ENCODE measurements around the gene MAP9.
"Not testable (repeated sequence)": the region's sequence is repeated elsewhere in the genome, so short reads cannot be mapped to it uniquely, and the experiment has no call there.

Gene MAP9

DNA sequence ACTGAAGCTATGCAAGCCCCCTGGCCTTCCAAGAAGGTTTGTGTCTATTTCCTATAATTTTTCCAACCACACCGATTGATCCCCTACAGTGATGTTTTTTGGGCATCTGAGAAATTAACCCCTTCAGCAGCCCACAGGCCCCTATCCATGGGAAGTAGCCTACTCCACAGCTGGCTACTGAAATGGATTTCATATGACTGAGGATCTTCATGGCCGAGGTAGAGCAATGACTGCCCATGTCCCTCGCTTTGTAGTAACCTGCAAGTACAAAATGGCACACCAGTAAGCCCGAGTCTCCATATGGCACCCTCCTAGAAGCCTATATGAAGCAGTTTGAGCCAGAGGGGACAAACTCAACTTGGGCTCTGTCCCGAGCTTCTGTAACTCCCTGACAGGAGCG lies 36.8 kb downstream of the MAP9 start:
- DNase-seq: no peak

DNA sequence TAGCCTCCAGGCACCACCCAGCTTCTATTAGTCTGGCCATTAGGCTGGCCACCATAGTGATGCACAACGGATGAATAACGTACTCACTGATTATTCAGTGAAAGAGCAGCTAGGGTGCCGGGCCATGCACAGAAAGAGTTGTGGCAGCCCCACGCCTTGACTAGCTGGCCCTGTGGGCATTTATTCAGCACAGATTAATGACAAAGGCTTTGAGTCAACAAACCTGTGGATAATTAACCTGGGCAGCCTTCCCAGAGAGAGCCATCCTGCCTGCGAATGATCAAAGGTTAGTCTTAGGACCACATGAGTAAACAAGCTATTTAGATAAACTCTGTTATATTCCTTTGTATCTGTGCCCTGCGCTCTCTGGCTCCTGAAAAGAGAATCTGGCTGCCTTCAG lies 37.2 kb downstream of the MAP9 start:
- DNase-seq: no peak

- no peak for DNase-seq
Observed at GRCh38 chr4:155338196-155338595, 38.6 kb downstream of the MAP9 start.

DNA sequence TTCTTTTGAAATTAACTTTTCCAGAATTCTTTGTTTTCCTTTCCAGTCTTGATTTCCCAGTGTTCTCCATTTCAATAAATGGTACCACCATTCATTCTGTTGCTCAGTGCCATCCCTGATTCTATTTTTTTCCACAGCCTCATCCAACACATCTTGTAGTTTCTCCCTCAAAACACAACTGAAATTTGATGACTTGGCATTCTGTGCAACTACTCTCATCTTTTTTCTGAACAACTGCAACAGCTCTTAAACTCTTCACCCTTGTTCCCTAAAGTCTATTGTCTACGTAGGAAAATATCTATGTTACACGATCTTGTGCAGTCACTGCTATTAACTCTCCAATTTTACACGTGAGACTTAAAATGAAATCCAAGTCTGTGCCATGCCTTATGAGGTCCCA lies 40.5 kb downstream of the MAP9 start:
- DNase-seq: no peak

GRCh38 chr4:155331478-155331877 lies 45.3 kb downstream of the MAP9 start:
- DNase-seq: no peak

GRCh38 chr4:155322782-155323181 lies 54.0 kb downstream of the MAP9 start:
- no peak for DNase-seq

GRCh38 chr4:155321006-155321405 lies 55.8 kb downstream of the MAP9 start:
- DNase-seq: no peak

GRCh38 chr4:155319516-155319915 lies 57.2 kb downstream of the MAP9 start:
- no peak for DNase-seq

GRCh38 chr4:155312027-155312426 lies 64.7 kb downstream of the MAP9 start:
- DNase-seq: not testable (repeated sequence)

- DNase-seq: no peak
Observed at GRCh38 chr4:155307731-155308277, 69.0 kb downstream of the MAP9 start.

DNA sequence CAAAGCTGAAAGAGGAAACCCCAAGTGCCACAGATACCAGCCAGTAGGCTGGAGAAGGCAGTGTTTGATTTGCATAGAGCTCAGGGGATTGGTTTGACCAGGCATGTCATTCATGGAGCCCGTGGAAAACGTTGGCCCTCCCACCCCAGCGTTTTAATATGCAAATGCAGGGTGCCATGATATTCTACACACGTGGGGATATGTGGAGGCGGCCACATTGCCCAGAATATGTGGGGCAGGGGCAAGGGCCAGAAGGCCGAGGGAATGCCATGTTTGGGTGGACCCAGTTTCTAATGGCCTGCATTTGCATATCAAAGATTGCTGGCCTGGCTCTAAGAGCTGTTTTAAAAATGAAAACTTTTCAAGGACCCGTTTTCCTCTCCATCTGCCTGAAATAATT lies 71.1 kb downstream of the MAP9 start:
- DNase-seq: no peak

GRCh38 chr4:155304375-155304774 lies 72.4 kb downstream of the MAP9 start:
- DNase-seq: no peak

DNA sequence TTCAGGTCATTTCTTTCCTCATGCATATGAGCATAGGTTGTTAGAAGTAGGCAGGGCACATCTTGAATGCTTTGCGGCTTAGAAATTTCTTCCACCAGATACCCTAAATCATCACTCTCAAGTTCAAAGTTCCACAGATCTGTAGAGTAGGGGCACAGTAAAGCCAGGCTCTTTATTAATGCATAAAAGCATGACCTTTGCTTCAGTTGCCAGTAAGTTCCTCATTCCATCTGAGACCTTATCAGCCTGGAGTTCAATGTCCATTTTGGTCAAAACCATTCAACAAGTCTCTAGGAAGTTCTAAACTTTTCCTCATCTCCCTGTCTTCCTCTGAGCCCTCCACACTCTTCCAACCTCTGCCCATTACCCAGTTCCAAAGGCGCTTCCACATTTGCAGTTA lies 77.7 kb downstream of the MAP9 start:
- DNase-seq: no peak
